Stomach (tissue), 4 donors: ENCODE measurements around the gene AKAP13.

ENCODE experiments used
- EP300 ChIP-seq: sonication (generic); formaldehyde crosslinking; IDR thresholded peaks from one replicate; pipeline ENCODE4 v1.6.1; 2017; ENCODE audit warnings: antibody characterized with exemption
- POLR2A ChIP-seq, 4 donors: fragments of 450-650 bp; IDR thresholded peaks; one replicate each; pipeline ENCODE4 v1.6.1; 2016; ENCODE audit warnings: antibody characterized with exemption in 4 of 4, control low read depth in 2 of 4, mild to moderate bottlenecking in 1 of 4, moderate library complexity in 1 of 4
- TF ChIP-seq, protein P1 (sequence below), 7 experiments: fragments of 450-650 bp in 4 of 7; fragments of 200-600 bp in 3 of 7; sonication (generic) in 3 of 7; IDR thresholded peaks; one replicate each; pipeline ENCODE4 v1.5.1; 2016 to 2019; ENCODE audit warnings: antibody characterized with exemption in 7 of 7, control low read depth in 2 of 7, mild to moderate bottlenecking in 1 of 7

- TF ChIP-seq, protein P1, sequence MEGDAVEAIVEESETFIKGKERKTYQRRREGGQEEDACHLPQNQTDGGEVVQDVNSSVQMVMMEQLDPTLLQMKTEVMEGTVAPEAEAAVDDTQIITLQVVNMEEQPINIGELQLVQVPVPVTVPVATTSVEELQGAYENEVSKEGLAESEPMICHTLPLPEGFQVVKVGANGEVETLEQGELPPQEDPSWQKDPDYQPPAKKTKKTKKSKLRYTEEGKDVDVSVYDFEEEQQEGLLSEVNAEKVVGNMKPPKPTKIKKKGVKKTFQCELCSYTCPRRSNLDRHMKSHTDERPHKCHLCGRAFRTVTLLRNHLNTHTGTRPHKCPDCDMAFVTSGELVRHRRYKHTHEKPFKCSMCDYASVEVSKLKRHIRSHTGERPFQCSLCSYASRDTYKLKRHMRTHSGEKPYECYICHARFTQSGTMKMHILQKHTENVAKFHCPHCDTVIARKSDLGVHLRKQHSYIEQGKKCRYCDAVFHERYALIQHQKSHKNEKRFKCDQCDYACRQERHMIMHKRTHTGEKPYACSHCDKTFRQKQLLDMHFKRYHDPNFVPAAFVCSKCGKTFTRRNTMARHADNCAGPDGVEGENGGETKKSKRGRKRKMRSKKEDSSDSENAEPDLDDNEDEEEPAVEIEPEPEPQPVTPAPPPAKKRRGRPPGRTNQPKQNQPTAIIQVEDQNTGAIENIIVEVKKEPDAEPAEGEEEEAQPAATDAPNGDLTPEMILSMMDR (IDR thresholded peaks at IDR 0.05), result no peak
- TF ChIP-seq EP300, result no peak
- TF ChIP-seq POLR2A (IDR thresholded peaks at IDR 0.05), result no peak
Observed at GRCh38 chr15:85333132-85333831, 47.1 kb upstream of the AKAP13 start.
